Measurements from ENCODE around the gene ZNF276.

DNA sequence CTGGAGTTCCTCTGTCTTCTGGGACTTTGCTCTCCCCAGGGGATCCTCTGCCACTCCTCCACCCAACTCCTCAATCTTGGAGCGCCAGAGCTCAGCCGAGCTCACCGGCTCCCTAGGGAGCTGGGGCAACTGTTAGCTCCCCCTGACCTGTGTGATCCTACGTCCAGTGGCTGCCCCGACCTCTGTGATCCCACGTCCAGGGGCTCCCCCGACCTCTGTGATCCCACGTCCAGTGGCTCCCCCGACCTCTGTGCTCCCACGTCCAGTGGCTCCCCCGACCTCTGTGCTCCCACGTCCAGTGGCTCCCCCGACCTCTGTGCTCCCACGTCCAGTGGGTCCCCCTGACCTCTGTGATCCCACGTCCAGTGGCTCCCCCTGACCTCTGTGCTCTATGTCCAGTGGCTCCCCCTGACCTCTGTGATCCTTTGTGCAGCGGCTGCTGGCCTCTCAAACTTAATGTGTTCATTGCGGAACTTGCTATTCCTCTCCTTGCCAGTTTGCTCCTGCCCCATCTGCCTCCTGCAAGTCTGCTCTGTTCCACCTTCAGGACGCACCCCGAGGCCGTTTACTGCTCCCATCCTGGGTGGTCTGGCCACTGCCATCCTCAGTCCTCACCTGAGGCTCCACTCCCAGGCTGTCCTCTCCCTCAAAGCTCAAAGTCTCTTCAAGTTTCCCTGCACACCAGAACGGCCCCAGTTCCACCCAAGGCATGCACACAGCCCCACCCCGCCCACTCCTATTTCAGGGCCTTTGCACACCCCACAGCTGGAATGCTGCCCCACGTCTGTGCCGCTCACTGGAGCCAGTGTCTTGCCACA lies 3.4 kb upstream of the ZNF276 start:
- TF ChIP-seq EZH2phosphoT487 (IDR thresholded peaks at IDR 0.05; ENCODE audit: low read length) (no peak), CTCF (IDR thresholded peaks at IDR 0.05; ENCODE audit: low read length) (no peak), EZH2 (optimal IDR thresholded peaks at IDR 0.05; ENCODE audit: low read depth, low read length) (no peak)
